GM19324 (cell line): ENCODE results near the gene RNF145.

ENCODE experiments used
- ATAC-seq: cut with Tn5 transposase; IDR thresholded peaks from one replicate; pipeline ENCODE4 v1.9.1; 2021; ENCODE audit warnings: mild to moderate bottlenecking, moderate library complexity; ENCODE audit not compliant: unreplicated experiment, low FRiP score

The RNF145 gene

DNA sequence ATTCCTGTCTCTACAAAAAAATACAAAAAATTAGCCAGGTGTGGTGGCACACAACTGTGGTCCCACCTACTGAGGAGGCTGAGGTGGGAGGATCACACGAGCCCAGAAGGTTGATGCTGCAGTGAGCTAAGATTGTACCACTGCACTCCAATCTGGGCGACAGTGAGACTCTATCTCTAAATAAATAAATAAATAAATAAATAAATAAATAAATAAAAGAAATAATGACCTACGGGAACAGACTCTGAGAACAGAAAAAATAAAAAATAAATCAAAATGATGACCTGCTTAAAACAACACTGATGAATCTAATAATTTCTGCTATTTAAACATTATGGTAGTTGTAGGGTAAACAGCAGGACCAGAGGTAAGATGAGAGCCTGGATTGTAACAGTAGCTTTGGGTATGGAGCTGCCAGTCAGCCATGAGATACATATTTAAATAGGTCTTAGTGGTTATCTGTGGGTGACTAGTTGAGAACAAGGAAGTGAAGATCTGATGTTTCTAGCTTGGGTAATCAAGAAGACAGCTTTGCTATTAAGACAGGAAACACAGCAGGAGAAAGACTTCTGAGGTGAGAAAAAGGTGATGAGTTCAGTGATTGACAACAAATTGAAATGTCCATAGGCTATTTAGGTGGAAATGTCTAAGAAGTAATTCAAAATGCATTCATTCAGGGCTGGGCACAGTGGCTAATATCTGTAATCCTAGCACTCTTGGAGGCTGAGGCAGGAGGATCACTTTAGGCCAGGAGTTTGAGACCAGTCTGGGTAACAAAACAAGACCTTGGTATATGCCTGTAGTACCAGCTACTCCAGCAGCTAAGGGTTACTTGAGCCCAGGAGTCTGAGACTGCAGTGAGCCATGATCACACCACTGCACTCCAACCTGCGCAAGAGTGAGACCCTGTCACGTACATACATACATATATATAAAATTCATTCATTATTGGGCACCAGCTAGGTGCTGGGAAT lies 11.0 kb downstream of the RNF145 start:
- ATAC-seq = peak; percentile 89

DNA sequence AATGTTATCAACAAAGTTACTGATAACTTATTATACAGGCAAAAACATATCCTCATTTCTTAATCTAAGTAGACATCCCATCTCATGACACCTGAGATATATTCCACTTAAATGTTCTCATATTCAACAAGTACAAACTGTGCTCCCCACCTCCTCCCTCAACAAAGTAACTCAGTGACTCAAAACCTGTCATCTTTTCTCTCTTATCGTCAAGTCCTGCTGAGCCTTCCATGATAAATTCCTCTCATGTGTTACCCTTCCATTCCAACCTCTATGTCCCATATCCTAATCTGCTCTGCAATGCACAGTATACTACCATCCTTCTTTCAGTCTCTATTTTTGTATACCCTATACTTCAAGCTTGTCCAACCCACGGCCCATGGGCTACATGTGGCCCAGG lies 13.6 kb downstream of the RNF145 start:
- ATAC-seq = no peak

DNA sequence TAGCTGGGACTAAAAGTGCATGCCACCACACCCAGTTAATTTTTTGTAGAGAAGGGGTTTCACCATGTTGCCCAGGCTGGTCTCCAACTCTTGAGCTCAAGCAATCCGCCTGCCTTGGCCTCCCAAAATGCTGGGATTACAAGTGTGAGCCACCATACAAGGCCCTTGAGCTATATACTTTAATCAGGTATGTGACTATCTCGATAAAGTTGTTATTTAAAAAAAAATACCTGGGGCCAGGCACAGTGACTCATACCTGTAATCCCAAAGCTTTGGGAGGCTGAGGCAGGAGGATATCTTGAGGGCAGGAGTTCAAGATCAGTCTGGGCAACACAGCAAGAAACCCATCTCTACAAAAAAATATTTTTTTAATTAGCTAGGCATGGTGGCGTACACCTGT lies 19.2 kb downstream of the RNF145 start:
- no peak for ATAC-seq

DNA sequence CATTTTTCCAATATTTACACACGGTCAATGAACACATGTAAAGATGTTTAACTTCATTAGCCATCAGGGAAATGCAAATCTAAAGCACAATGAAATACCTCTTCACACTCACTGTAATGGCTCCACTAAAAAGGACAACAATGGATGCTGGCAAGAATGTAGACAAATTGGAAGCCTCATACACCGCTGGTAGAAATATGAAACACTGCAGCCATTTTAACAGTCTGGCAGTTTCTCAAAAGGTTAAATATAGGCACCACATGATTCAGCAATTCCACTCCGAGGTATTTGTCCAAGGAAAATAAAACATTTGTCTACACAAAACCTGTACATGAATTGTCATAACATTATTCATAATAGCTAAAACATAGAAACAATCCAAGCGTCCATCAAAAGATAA lies 20.0 kb downstream of the RNF145 start:
- ATAC-seq = no peak

DNA sequence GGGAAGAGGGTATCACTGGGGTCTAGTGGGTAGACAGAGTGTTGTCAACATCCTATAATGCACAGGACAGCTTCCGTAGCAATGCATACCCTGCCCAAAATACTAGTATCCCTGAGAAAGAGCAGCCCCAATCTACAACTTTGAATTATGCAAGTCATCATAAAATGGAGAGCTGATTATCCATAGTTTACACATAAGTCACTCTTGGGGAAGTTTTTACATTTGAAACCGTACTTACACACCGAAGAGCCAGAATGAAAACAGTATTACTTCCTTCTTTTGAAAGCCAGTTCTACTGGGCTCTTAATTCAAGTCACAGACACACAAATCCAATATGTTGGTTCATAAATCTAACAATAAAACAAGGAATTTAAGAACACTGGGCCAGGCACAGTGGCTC lies 21.6 kb downstream of the RNF145 start:
- ATAC-seq = no peak

DNA sequence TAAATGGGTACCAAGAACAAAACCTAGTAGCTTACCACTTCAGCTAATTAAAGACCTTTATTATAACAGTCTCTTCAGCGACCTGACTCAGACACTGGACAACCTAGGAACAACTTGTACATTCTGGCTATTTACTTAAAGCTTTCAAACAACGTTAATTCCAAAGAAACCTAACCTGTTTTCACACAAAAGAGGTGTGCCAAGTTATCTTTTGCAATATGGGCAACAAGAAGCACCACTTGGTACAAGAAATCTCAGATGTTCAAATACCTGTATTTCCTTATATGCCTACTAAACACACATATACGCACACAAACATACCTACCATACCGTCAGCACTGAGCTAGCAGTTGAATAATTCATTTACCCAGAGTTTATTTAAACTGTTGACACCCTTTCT lies 23.0 kb downstream of the RNF145 start:
- no peak for ATAC-seq

DNA sequence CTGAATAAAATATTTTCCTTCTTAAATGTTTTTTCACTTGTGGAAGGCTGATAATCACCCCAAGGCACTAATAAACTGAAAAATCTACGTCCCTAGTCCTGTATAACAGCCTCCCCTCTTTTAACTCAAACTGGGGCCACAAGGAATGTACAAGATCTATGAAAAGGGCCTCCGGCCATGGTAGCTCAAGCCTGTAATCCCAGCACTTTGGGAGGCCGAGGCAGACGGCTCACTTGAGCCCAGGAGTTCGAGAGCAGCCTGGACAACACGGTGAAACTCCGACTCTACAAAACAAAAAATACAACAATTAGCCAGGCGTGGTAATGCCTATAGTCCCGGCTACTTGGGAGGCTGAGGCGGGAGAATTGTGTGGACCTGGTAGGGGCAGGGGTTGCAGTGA lies 23.6 kb downstream of the RNF145 start:
- no peak for ATAC-seq

DNA sequence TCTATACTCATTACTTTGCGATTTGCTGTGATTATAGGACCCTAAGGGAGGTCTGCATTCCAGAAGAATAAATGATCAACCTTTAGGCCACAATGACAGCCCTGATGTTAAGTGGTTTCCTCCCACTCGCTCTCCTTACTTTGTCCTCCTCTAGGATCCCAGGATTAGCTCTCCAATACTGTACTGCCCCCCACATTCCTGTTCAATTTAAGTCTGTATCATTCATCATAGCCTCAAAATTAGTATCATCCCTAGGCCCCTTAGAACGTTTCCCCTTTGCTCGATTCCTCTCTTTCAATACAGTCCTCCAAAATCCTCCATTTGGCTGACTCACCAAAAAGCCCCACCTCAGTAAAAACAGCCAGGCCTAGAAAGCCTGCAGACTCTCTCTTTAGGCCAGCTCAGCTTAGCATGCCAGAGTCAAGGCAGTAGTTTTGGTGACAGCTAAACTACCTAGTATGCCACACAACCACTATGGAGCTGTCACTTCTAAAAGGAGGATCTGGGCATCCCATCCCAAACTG lies 24.4 kb downstream of the RNF145 start:
- no peak for ATAC-seq

DNA sequence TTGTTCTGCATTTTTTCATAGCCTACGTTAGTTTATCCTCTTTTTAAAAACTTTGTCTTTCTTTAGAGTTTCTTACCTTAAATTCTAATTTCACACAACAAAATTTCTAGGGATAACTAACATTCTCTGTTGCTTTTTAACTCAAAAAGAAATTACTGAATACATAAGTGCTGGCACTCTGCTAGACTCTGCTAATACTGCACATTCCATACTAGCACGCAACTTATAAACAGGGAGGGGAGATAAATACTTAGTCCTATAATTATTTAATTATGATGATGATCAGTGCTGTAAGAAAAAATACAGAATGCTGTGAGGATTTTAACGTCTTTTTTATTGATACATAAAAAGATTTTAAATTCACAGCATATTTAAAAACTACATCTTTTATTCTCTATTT lies 25.1 kb downstream of the RNF145 start:
- no peak for ATAC-seq

DNA sequence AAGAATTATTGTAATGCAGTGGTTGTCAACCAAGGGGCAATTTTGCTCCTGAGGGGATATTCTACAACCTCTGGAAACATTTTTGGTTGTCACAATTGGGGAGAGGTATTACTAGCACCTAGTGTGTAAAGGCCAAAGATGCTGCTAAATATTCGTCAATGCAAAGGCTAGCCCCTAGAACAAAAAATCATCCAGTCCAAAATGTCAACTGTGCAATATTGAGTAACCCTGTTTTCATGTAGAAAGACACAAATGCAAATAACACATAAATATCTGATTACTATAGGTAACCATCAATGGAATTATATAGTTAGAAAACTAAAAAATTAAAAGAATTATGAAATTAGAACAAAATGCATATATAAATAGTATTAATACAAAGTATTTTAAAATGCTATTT lies 26.1 kb downstream of the RNF145 start:
- ATAC-seq = no peak

DNA sequence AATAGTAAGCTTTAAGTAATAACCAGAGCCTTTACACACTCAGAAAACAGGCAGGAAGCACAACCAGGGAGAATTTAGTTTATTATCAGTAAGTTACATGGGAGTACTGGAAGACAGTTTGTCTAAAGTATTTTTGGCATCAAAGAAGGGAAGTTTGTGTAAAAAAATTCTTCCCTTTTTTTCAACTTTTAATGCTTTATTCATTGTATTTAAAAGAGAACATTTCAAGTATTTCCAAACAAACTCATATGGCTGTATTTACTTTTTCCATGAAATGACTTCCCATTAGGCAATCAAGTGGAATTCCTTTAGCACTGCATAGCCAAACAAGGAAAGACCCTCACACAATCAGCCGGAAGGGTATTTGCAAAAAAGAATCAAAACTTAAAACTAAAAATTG lies 26.7 kb downstream of the RNF145 start:
- ATAC-seq = no peak

DNA sequence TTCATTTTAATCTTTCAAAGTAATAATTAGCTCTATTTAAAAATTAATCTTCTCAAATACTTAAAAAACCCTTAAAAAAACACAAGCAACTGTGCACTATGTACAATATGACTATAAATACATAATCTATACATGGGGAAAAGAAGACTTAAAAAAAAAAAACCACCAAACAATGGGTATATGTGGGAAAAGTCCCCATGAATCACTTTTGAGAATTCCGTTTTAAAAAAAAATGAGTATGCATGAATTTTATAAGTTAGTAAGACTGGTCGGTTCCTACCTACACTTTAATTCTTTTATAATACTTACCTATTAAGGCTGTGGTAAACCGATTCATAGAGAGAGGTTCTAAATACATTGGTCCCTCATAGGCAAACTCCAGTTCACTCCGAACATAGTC lies 27.7 kb downstream of the RNF145 start:
- ATAC-seq = no peak

DNA sequence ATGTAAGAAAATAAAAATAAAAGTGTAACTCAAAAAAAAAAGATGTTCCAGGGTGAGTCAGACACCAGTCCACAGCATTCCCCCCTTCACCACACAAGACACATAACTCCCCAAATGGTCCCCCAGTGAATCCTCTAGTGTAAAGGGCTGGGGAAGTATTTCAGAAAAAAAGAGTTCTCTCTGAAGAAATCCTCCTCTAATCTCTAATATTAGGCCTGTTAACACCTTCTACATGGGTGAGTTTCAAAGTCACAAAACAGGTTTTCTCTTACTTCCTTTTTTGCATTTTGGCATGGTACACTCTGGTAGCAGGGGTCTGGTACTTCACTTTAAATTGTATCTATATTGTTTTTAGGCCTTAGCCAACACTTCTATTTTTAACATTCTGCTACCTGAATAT lies 28.2 kb downstream of the RNF145 start:
- ATAC-seq = no peak

DNA sequence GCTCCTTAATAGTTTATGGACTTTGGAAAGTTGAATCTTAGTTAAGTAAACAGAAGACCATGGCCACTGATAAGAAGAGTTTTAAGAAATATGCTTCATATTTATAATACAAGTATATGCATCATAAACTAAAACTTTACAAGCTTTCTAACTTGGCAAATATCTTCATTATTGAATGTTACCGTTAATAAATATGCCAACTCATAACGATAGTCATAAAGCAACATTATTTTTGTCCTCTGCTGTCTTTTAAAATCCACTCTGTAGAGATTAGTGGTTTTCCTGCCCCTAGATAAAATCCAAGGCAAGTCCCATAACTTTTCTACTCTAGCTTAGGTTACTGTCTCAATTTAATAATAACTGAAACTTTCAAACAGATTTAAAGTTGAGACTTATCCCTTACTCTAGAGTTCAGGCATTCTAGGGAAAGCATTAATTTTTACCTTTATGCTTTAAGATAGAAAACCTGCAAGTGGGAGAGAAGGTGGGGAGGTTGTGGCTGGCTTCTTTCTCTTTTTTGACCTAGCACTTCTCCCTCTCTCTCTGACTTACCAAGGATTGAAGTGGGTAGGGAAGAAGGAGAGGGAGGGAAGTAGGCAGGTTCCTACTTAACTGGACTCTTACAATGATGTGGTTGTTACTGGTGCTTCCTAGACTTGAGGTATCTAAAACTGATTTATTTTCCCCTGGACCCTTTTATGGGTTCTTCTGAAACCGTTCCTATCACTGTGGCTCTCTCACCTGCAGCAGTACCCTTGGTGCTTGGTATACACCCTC lies 29.6 kb downstream of the RNF145 start:
- no peak for ATAC-seq

DNA sequence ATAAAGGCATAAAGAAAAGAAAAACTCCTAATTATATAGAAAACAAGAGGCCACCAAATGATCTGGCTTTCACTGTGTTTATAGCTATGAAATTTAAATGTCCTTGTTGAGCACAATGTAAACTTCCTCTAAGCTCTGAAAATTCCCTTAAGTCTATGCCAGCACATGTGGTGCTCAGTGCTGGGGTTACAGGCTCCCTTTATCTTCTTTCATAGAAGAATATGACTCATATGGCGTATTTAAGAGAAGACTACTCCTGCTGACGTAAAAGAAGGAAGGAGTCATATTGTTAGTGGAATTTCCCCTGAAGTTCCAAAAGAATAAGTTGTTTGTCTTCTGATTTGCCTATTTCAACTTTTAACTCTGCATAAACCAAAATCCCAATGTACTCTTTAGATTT lies 30.4 kb downstream of the RNF145 start:
- ATAC-seq = no peak

DNA sequence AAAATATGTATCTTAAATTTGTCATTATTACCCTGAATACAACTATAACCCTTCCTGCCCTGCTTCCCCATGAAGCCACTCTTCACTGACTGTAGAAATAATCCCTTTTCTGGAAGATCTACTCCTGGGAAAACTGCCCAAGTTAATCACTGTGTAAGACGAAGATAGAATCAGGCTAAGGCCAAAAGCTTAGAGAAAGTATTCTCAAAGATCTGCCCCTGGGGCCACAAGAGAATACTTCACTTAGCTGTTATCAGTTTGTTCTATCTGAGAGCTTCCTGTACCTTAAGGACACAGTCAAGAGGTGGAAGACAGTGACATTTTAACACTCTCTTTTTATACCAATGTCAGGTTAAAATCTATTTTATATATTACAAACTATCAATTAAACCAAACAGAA lies 33.8 kb downstream of the RNF145 start:
- ATAC-seq = no peak

DNA sequence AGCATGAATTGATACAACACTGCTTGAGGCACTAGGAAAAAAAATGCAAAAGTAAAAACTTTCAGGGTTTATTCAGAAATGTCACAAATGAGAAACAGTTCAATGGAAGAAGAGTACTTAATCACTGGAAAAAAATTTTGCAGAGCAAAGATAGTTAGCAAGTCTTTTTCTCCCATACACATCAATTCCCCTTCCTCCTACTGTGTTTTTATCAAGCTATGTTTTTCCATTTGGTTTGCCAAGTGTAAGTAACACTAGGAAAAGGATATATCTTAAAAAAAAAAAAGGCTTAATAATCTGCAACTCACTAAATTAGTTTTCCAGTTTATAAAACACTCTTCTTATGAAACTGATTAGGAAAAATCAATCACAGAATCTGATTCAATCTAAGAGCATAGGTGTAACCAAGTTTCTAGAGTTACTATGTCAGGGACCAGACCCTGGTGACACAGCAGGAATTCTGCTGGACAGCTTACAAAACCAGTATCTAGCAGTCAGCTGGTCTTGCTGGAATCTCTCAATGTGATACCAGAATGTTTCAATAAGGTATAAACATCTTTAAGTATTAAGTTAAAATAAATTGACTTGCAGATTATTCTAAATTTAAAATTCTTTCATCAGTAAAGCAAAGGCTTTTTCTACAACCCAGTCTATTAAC lies 34.7 kb downstream of the RNF145 start:
- no peak for ATAC-seq

DNA sequence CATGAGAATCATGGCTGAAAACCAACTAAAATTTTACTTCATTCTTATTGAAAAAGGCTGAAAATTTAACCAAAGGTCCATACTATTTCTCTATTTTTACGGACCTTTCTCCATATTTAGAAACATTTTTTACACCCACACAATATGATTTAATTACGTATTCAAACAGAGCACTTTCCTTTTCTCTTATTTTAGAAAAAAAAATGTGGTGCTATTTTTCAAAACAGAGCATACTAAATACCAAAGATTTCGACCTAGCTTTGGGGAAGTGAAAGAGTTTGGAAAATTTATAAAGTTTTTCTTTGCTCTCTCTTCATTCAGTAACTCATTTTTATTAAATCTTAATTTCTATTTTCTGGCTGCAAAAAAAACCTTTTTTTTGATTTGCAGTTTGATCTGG lies 38.1 kb downstream of the RNF145 start:
- ATAC-seq = no peak

DNA sequence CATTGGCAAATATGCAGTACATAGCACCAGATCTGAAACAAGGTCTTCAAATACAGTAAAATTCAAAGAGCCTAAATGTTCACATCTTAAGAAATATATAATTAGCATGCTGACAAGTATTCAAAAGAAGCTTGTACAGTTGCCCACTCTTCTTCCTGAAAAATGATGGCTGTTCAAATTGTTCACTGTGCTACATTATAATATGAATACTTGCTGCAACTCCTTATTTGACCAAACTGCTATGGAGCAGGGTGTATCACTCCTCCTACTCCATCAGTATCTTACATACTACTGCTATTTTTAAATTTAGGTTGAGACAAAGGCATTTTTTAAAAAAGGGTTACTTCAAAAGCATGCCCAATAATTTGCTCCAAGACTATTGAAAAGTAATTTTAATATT lies 39.3 kb downstream of the RNF145 start:
- no peak for ATAC-seq

DNA sequence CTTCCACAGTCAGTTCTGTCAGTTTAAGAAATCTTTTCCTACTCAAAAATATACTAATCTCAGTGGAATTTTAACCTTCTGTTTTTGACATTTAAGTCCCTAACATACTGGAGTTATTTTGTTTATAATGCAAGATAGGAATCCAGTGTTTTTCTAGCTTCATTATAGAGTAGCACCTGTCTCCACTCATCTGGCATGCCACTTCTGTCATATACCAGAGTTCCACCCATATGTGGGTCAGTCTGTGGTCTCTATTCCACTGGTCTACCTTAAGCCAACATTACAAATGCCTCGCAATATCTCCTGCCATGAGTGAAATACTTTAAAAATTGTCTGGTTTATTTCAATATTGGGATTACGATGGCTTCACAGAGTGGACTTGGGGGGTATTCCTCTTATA lies 42.9 kb downstream of the RNF145 start:
- no peak for ATAC-seq

DNA sequence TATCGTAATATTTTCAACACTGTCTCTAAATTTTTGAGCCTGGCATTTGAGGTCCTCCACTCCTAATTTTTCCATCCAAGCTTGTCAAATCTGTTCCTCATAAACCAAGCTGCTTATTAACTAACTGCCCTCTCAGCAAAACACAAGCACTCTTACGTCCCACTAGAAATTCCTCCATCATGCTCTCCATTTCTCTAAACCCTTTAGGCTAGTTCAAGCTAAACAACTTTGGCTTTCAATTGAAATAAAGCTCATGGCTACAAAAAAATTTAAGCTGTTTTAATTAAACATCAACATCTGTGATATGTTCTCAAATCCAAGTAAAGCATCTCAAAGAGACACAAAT lies 45.7 kb downstream of the RNF145 start:
- ATAC-seq = no peak
